CD4-positive, alpha-beta T cell treated with Interleukin-17A for 1 hour (primary cell): ENCODE data around the gene HELZ2.

ENCODE experiments used
- DNase-seq: peaks from one replicate; pipeline ENCODE4 v3.0.0-alpha.2; 2020

The HELZ2 gene

GRCh38 chr20:63597651-63598478 is 23.8 kb upstream of the HELZ2 start:
- DNase-seq: no peak

GRCh38 chr20:63596423-63596822 is 22.4 kb upstream of the HELZ2 start:
- no peak for DNase-seq

GRCh38 chr20:63595416-63596127 is 21.5 kb upstream of the HELZ2 start:
- DNase-seq: no peak

- DNase-seq: no peak
Measured at GRCh38 chr20:63594043-63594561, 20.1 kb upstream of the HELZ2 start.

GRCh38 chr20:63592661-63593060 is 18.6 kb upstream of the HELZ2 start:
- no peak for DNase-seq

- no peak for DNase-seq
Measured at GRCh38 chr20:63591786-63592355, 17.8 kb upstream of the HELZ2 start.

- DNase-seq: no peak
Measured at GRCh38 chr20:63591147-63591533, 17.1 kb upstream of the HELZ2 start.

GRCh38 chr20:63590218-63591146 is 16.4 kb upstream of the HELZ2 start:
- no peak for DNase-seq

GRCh38 chr20:63589261-63590217 is 15.5 kb upstream of the HELZ2 start:
- no peak for DNase-seq

- DNase-seq: no peak
Measured at GRCh38 chr20:63588641-63589041, 14.6 kb upstream of the HELZ2 start.

- DNase-seq: no peak
Measured at GRCh38 chr20:63587776-63588591, 13.9 kb upstream of the HELZ2 start.

- no peak for DNase-seq
Measured at GRCh38 chr20:63587256-63587655, 13.2 kb upstream of the HELZ2 start.

- no peak for DNase-seq
Measured at GRCh38 chr20:63586797-63587196, 12.8 kb upstream of the HELZ2 start.

GRCh38 chr20:63585616-63586565 is 11.9 kb upstream of the HELZ2 start:
- DNase-seq: no peak

- no peak for DNase-seq
Measured at GRCh38 chr20:63582382-63583063, 8.5 kb upstream of the HELZ2 start.

- peak; percentile 85 for DNase-seq
Measured at GRCh38 chr20:63580796-63581461, 6.9 kb upstream of the HELZ2 start.

GRCh38 chr20:63579017-63579694 is 5.1 kb upstream of the HELZ2 start:
- DNase-seq: no peak
